ENCODE results near the gene SLC41A2.
"Not testable (repeated sequence)": the region's sequence is repeated elsewhere in the genome, so short reads cannot be mapped to it uniquely, and the experiment has no call there.

The SLC41A2 gene

GRCh38 chr12:104958001-104958804 lies at the start of gene SLC41A2:
Gene SLC41A2 (minus strand): TSS chr12:104958290. CDS start chr12:104928527, 29,763 bp downstream.
- DNase-seq: peak; percentile 85

- no peak for DNase-seq
Measured at GRCh38 chr12:105001476-105001875, 43.4 kb upstream of the SLC41A2 start.

GRCh38 chr12:104999347-104999685 lies 41.2 kb upstream of the SLC41A2 start:
- DNase-seq: no peak

- no peak for DNase-seq
Measured at GRCh38 chr12:104998423-104999346, 40.6 kb upstream of the SLC41A2 start.

GRCh38 chr12:104997541-104997940 lies 39.5 kb upstream of the SLC41A2 start:
- DNase-seq: no peak

GRCh38 chr12:104994336-104994735 lies 36.2 kb upstream of the SLC41A2 start:
- no peak for DNase-seq

GRCh38 chr12:104991565-104992128 lies 33.6 kb upstream of the SLC41A2 start:
- DNase-seq: no peak

GRCh38 chr12:104990950-104991349 lies 32.9 kb upstream of the SLC41A2 start:
- DNase-seq: no peak

- peak; percentile 91 for DNase-seq
Measured at GRCh38 chr12:104986022-104986941, 28.2 kb upstream of the SLC41A2 start, which contains the start of gene NOPCHAP1. Gene NOPCHAP1 (plus strand): TSS chr12:104986316. CDS start chr12:104986353, 37 bp downstream.

GRCh38 chr12:104985206-104985605 lies 27.1 kb upstream of the SLC41A2 start:
- DNase-seq: no peak

- not testable (repeated sequence) for DNase-seq
Measured at GRCh38 chr12:104977688-104978087, 19.6 kb upstream of the SLC41A2 start.

- DNase-seq: peak; percentile 18
Measured at GRCh38 chr12:104976703-104977102, 18.6 kb upstream of the SLC41A2 start.

GRCh38 chr12:104975587-104976343 lies 17.7 kb upstream of the SLC41A2 start:
- DNase-seq: no peak

GRCh38 chr12:104974626-104975290 lies 16.7 kb upstream of the SLC41A2 start:
- no peak for DNase-seq

- DNase-seq: no peak
Measured at GRCh38 chr12:104973250-104973649, 15.2 kb upstream of the SLC41A2 start.

GRCh38 chr12:104971306-104971705 lies 13.2 kb upstream of the SLC41A2 start:
- DNase-seq: no peak

GRCh38 chr12:104969343-104969742 lies 11.3 kb upstream of the SLC41A2 start:
- DNase-seq: no peak

GRCh38 chr12:104966677-104967076 lies 8.6 kb upstream of the SLC41A2 start:
- no peak for DNase-seq

GRCh38 chr12:104964856-104965205 lies 6.7 kb upstream of the SLC41A2 start:
- no peak for DNase-seq

GRCh38 chr12:104964167-104964855 lies 6.2 kb upstream of the SLC41A2 start:
- no peak for DNase-seq
